Endodermal cell (in vitro differentiated cells): ENCODE results near the gene SLC25A6. TPM values are rescaled to one million over a fixed set of nuclear protein-coding genes. Genes with fewer than 3 reads are reported as not detected.
A peak's percentile ranks its signal among the peaks of the same experiment; 100 is the strongest.

Experiments used
- DNase-seq: peaks from one replicate; pipeline ENCODE4 v3.0.0-alpha.2; 2017
- H3K27ac ChIP-seq: 2 replicates; pipeline ENCODE4 v1.5.1; 2013; ENCODE audit warnings: mild to moderate bottlenecking, low read depth, low read length, moderate library complexity
- H3K27me3 ChIP-seq: 2 replicates; pipeline ENCODE4 v1.6.1; 2013; ENCODE audit warnings: mild to moderate bottlenecking, low read length, moderate library complexity; ENCODE audit not compliant: insufficient read depth, control insufficient read depth, poor library complexity, severe bottlenecking
- H3K36me3 ChIP-seq: 2 replicates; pipeline ENCODE4 v1.7.0; 2013; ENCODE audit warnings: mild to moderate bottlenecking, low read length, moderate library complexity; ENCODE audit not compliant: control insufficient read depth, insufficient read depth
- H3K4me1 ChIP-seq: one replicate; pipeline ENCODE4 v1.7.0; 2013; ENCODE audit warnings: low read length; ENCODE audit not compliant: control insufficient read depth, insufficient read depth
- H3K4me3 ChIP-seq: 2 replicates; pipeline ENCODE4 v1.5.1; 2013; ENCODE audit warnings: mild to moderate bottlenecking, low read length, moderate library complexity
- H3K9ac ChIP-seq: 2 replicates; pipeline ENCODE4 v1.6.1; 2013; ENCODE audit warnings: mild to moderate bottlenecking, low read length, moderate library complexity; ENCODE audit not compliant: poor library complexity, severe bottlenecking; ENCODE audit errors: extremely low read depth
- H3K9me3 ChIP-seq: 2 replicates; pipeline ENCODE4 v1.6.1; 2013; ENCODE audit warnings: mild to moderate bottlenecking, low read length, moderate library complexity; ENCODE audit not compliant: control insufficient read depth
- H3K27ac Mint-ChIP-seq: 2 replicates; pipeline ENCODE4 v1.8.0; 2020; ENCODE audit warnings: mixed read lengths
- H3K27me3 Mint-ChIP-seq: 2 replicates; pipeline ENCODE4 v1.8.0; 2021; ENCODE audit warnings: mild to moderate bottlenecking, mixed read lengths; ENCODE audit not compliant: insufficient read depth
- H3K36me3 Mint-ChIP-seq: 2 replicates; pipeline ENCODE4 v1.8.0; 2020; ENCODE audit warnings: low read depth, mixed read lengths
- H3K4me1 Mint-ChIP-seq: 2 replicates; pipeline ENCODE4 v1.8.0; 2020; ENCODE audit warnings: mixed read lengths
- H3K4me3 Mint-ChIP-seq: 2 replicates; pipeline ENCODE4 v1.8.0; 2020; ENCODE audit warnings: mild to moderate bottlenecking, moderate library complexity, mixed read lengths
- H3K9me3 Mint-ChIP-seq: 2 replicates; pipeline ENCODE4 v1.8.0; 2020; ENCODE audit warnings: mild to moderate bottlenecking, mixed read lengths
- CTCF ChIP-seq: fragments of 200-600 bp; sonication (generic); conservative IDR thresholded peaks from 2 replicates; pipeline ENCODE4 v1.5.0; 2021; ENCODE audit warnings: antibody characterized with exemption, mild to moderate bottlenecking
- WGBS, 2 experiments: methylation state at CpG; one replicate each; pipeline versions ENCODE4 v1.1.5 to v1.1.7; 2013; ENCODE audit warnings: missing lambda C conversion rate in 2 of 2, mixed read lengths in 1 of 2; ENCODE audit not compliant: insufficient coverage in 1 of 2, insufficient read length in 1 of 2; 5-methylcytosine and 5-hydroxymethylcytosine counted together
- total RNA-seq, 2 donors: library from RNA; stranded (reverse); fragmentation: NEBNext Ultra II Directional in 1 of 2; extraction: Animal tissue kit (Norgen Biotek cat#: 25700) in 1 of 2; gene quantifications; 2 replicates in 1 of 2; 3 replicates in 1 of 2; pipeline ENCODE4 v1.2.1, GENCODE V29; 2021

Gene SLC25A6
- total RNA-seq, 2 donors from 2014 or later, result 424 to 429 TPM

- no peak overlapping the region for H3K9ac ChIP-seq
- WGBS, 2 experiments, result 96% methylated on average over 15 to 22 of the region's 22 CpGs
- H3K27me3 ChIP-seq, result no peaks in the 10 kb centered on the region
- no peak for DNase-seq
- Mint-ChIP-seq H3K4me3 (no peak overlapping the region), H3K27me3 (no peaks in the 10 kb centered on the region), H3K9me3 (no peaks in the 10 kb centered on the region), H3K4me1 (no peaks in the 10 kb centered on the region), H3K36me3 (peaks cover 58% of the 10 kb centered on the region), H3K27ac (no peak overlapping the region)
- peaks cover 41% of the 10 kb centered on the region for H3K36me3 ChIP-seq
- no peaks in the 10 kb centered on the region for H3K9me3 ChIP-seq
- H3K4me3 ChIP-seq, result no peak overlapping the region
- no peak overlapping the region for H3K27ac ChIP-seq
- no peak for TF ChIP-seq CTCF
- H3K4me1 ChIP-seq, result no peaks in the 10 kb centered on the region
These were observed 42.9 kb upstream of the SLC25A6 start for GRCh38 chrX:1434871-1435240.

DNA sequence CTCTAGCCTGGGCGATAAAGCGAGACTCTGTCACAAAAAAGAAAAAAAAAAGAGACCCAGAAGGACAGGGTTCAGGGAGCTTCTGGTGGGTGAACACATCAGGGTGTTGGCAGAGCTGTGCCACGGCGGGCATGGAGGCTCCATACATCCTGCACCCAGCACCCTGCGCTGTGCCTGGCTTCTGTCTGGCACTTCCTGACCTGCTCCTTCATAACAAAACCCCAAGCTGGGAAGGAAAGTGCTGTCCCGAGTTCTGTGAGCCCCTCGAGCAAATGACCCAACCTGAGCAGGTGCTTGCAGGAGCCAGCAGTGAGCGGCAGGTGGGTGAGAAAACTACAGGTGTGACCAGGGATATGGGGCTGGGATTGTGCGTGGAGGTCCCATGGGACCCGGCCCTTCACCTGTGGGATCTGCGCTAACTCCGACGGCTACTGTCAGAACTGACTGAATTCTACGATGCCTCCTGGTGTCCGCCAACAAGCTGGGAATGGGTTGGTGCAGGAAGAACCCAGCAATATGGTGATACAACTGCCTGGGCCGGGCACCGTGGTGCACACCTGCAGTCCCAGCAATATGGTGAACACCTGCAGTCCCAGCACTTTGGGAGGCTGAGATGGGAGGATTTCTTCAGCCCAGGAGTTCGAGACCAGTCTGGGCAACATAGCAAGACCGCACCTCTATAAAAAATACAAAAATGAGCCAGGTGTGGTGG, 41.9 kb upstream of the SLC25A6 start:
- WGBS, 2 experiments, result 97 to 98% methylated on average over 17 to 19 of the region's 19 CpGs
- peaks cover 34% of the 10 kb centered on the region for H3K36me3 ChIP-seq
- H3K9me3 ChIP-seq, result no peaks in the 10 kb centered on the region
- H3K27ac Mint-ChIP-seq, result no peak overlapping the region
- H3K4me1 ChIP-seq, result no peaks in the 10 kb centered on the region
- no peaks in the 10 kb centered on the region for H3K27me3 ChIP-seq
- no peak for TF ChIP-seq CTCF
- no peak overlapping the region for H3K27ac ChIP-seq
- peaks cover 49% of the 10 kb centered on the region for H3K36me3 Mint-ChIP-seq
- no peaks in the 10 kb centered on the region for H3K27me3 Mint-ChIP-seq
- no peaks in the 10 kb centered on the region for H3K9me3 Mint-ChIP-seq
- no peak overlapping the region for H3K4me3 ChIP-seq
- H3K4me3 Mint-ChIP-seq, result no peak overlapping the region
- peak; percentile 47 for DNase-seq
- no peak overlapping the region for H3K9ac ChIP-seq
- H3K4me1 Mint-ChIP-seq, result no peaks in the 10 kb centered on the region

- WGBS, 2 experiments, result 96% methylated on average over 5 to 9 of the region's 10 CpGs
- H3K9ac ChIP-seq, result no peak overlapping the region
- peaks cover 44% of the 10 kb centered on the region for H3K36me3 Mint-ChIP-seq
- H3K4me1 Mint-ChIP-seq, result no peaks in the 10 kb centered on the region
- no peak for TF ChIP-seq CTCF
- no peak overlapping the region for H3K4me3 Mint-ChIP-seq
- no peaks in the 10 kb centered on the region for H3K9me3 Mint-ChIP-seq
- H3K9me3 ChIP-seq, result no peaks in the 10 kb centered on the region
- H3K4me3 ChIP-seq, result no peak overlapping the region
- H3K27ac ChIP-seq, result no peak overlapping the region
- H3K36me3 ChIP-seq, result peaks cover 26% of the 10 kb centered on the region
- no peaks in the 10 kb centered on the region for H3K4me1 ChIP-seq
- H3K27ac Mint-ChIP-seq, result no peak overlapping the region
- H3K27me3 Mint-ChIP-seq, result no peaks in the 10 kb centered on the region
- H3K27me3 ChIP-seq, result no peaks in the 10 kb centered on the region
- DNase-seq, result no peak
These were observed 38.5 kb upstream of the SLC25A6 start for GRCh38 chrX:1430451-1430850.
